K562 (cell line): Measurements from ENCODE around the gene MYLK3. TPM values are rescaled to one million over a fixed set of nuclear protein-coding genes. Genes with fewer than 3 reads are reported as not detected.

ENCODE experiments used
- CBFA2T2 ChIP-seq: fragments of 450-650 bp; conservative IDR thresholded peaks from 2 replicates; pipeline ENCODE4 v1.6.1; 2017; ENCODE audit warnings: mild to moderate bottlenecking
- GABPA ChIP-seq: fragments of 200-800 bp; sonication (Bioruptor generic); conservative IDR thresholded peaks from 2 replicates; pipeline ENCODE4 v1.6.1; 2016; ENCODE audit warnings: low read depth, missing genetic modification characterization, missing compliant biosample characterization
- HDAC8 ChIP-seq: fragments of 450-650 bp; IDR thresholded peaks from 2 replicates; pipeline ENCODE4 v1.6.1; 2016; ENCODE audit warnings: mild to moderate bottlenecking, missing genetic modification characterization, moderate library complexity, missing compliant biosample characterization
- TAF7 ChIP-seq: fragments of 450-650 bp; IDR thresholded peaks from 2 replicates; pipeline ENCODE4 v1.6.1; 2016; ENCODE audit warnings: missing genetic modification characterization, missing compliant biosample characterization
- XRCC5 ChIP-seq: fragments of 200-400 bp; formaldehyde crosslinking; IDR thresholded peaks from 2 replicates; pipeline ENCODE4 v1.6.1; 2017; ENCODE audit warnings: low read depth, mild to moderate bottlenecking, low read length
- ZNF232 ChIP-seq: sonication (generic); formaldehyde crosslinking; IDR thresholded peaks from 2 replicates; pipeline ENCODE4 v1.8.0; 2022; ENCODE audit warnings: mild to moderate bottlenecking, missing genetic modification reagents
- ZNF644 ChIP-seq: fragments of 200-800 bp; sonication (Bioruptor generic); IDR thresholded peaks from 2 replicates; pipeline ENCODE4 v1.6.1; 2016; ENCODE audit warnings: low read depth, missing genetic modification characterization, missing compliant biosample characterization
- ZZZ3 ChIP-seq: fragments of 450-650 bp; IDR thresholded peaks from 2 replicates; pipeline ENCODE4 v1.6.1; 2016; ENCODE audit warnings: antibody characterized with exemption, mild to moderate bottlenecking, moderate library complexity
- polyA plus RNA-seq, 8 experiments: library from polyadenylated mRNA; depleted of rRNA in 4 of 8; stranded (reverse) in 5 of 8; unstranded in 3 of 8; fragments of >200 nt; fragmentation: Nextera tagmentation in 2 of 8; fragmentation: Illumina TruSeq in 1 of 8; extraction: Ambion mirVana in 2 of 8; extraction: Trizol in 1 of 8; gene quantifications; 2 replicates each; pipeline versions ENCODE4 v1.2.1 to v1.2.3, GENCODE V29; 2011 to 2014; ENCODE audit warnings: inconsistent platforms in 1 of 8, missing spikeins in 1 of 8
- total RNA-seq, 7 experiments: library from RNA; depleted of rRNA in 6 of 7; stranded (reverse); fragments of >200 nt in 6 of 7; fragmentation: Illumina TruSeq in 2 of 7; extraction: Trizol in 2 of 7; gene quantifications; 2 replicates each; pipeline versions ENCODE4 v1.2.1 to v1.2.3, GENCODE V29; 2011 to 2021; ENCODE audit warnings: low replicate concordance in 1 of 7
- TF ChIP-seq, protein P1 (sequence below), 2 experiments: fragments of 450-650 bp in 1 of 2; sonication (generic) in 1 of 2; formaldehyde crosslinking in 1 of 2; IDR thresholded peaks; 2 replicates each; pipeline versions ENCODE4 v1.7.1 to v1.9.0; 2016 to 2022; ENCODE audit warnings: inconsistent platforms in 1 of 2, mild to moderate bottlenecking in 1 of 2, missing genetic modification reagents in 1 of 2
- TF ChIP-seq, protein P2 (sequence below), 2 experiments: fragments of 450-650 bp in 1 of 2; sonication (generic) in 1 of 2; formaldehyde crosslinking in 1 of 2; IDR thresholded peaks in 1 of 2; conservative IDR thresholded peaks in 1 of 2; 2 replicates each; pipeline versions ENCODE4 v1.6.1 to v1.8.1; 2016 to 2023; ENCODE audit warnings: mild to moderate bottlenecking in 2 of 2, moderate library complexity in 2 of 2, inconsistent platforms in 1 of 2, missing genetic modification reagents in 1 of 2

MYLK3 gene
- total and polyA plus RNA-seq, 9 of the 15 experiments (the other 6 are each of a cell fraction or from before 2014, with no cell fraction given), result 0.69 to 10.7 (median 4.7) TPM

DNA sequence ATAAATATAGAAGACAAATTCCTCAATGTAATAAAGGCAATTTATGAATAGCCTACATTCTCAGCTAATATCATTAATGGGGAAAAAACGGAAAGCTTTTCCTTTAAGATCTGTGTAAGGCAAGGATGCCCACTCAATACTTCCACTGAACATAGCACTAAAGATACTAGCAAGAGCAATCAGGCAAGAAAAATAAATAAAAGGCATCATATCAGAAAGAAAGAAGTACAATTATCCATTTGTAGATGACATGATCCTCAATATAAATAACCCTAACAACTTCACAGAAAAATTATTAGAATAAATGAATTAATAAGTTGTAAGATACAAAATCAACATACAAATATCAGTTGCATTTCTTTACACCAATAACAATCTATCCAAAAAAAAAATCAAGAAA, 45.7 kb upstream of the MYLK3 start (continued):
- TF ChIP-seq, protein P1, sequence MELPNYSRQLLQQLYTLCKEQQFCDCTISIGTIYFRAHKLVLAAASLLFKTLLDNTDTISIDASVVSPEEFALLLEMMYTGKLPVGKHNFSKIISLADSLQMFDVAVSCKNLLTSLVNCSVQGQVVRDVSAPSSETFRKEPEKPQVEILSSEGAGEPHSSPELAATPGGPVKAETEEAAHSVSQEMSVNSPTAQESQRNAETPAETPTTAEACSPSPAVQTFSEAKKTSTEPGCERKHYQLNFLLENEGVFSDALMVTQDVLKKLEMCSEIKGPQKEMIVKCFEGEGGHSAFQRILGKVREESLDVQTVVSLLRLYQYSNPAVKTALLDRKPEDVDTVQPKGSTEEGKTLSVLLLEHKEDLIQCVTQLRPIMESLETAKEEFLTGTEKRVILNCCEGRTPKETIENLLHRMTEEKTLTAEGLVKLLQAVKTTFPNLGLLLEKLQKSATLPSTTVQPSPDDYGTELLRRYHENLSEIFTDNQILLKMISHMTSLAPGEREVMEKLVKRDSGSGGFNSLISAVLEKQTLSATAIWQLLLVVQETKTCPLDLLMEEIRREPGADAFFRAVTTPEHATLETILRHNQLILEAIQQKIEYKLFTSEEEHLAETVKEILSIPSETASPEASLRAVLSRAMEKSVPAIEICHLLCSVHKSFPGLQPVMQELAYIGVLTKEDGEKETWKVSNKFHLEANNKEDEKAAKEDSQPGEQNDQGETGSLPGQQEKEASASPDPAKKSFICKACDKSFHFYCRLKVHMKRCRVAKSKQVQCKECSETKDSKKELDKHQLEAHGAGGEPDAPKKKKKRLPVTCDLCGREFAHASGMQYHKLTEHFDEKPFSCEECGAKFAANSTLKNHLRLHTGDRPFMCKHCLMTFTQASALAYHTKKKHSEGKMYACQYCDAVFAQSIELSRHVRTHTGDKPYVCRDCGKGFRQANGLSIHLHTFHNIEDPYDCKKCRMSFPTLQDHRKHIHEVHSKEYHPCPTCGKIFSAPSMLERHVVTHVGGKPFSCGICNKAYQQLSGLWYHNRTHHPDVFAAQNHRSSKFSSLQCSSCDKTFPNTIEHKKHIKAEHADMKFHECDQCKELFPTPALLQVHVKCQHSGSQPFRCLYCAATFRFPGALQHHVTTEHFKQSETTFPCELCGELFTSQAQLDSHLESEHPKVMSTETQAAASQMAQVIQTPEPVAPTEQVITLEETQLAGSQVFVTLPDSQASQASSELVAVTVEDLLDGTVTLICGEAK (IDR thresholded peaks at IDR 0.05), result no peak
- TF ChIP-seq, protein P1 (CRISPR knock-in tag; IDR thresholded peaks at IDR 0.05), result no peak
- TF ChIP-seq, protein P2, sequence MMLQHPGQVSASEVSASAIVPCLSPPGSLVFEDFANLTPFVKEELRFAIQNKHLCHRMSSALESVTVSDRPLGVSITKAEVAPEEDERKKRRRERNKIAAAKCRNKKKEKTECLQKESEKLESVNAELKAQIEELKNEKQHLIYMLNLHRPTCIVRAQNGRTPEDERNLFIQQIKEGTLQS (IDR thresholded peaks at IDR 0.05), result no peak
- TF ChIP-seq, protein P2 (CRISPR knock-in tag; conservative IDR thresholded peaks at IDR 0.05), result no peak
- TF ChIP-seq CBFA2T2 (no peak), GABPA (tag) (no peak), XRCC5 (no peak), TAF7 (tag) (no peak), ZZZ3 (no peak), ZNF232 (CRISPR knock-in tag) (no peak), ZNF644 (tag) (no peak), HDAC8 (no peak)
